Muscle layer of duodenum (tissue), 2 donors: ENCODE results near the gene CDC42EP1.

ENCODE experiments used
- H3K27ac ChIP-seq: one replicate; pipeline ENCODE4 v1.7.0; 2013; ENCODE audit warnings: mild to moderate bottlenecking, low read length
- H3K27me3 ChIP-seq: one replicate; pipeline ENCODE4 v1.7.0; 2013; ENCODE audit warnings: low read depth, mild to moderate bottlenecking, control low read depth, low read length
- H3K36me3 ChIP-seq, 2 donors: one replicate each; pipeline ENCODE4 v1.7.0; 2013; ENCODE audit warnings: low read length in 2 of 2, control low read depth in 1 of 2, mild to moderate bottlenecking in 1 of 2; ENCODE audit not compliant: insufficient read depth in 2 of 2, control insufficient read depth in 1 of 2
- H3K4me1 ChIP-seq, 2 donors: one replicate each; pipeline ENCODE4 v1.7.0; 2013; ENCODE audit warnings: low read length in 2 of 2, mild to moderate bottlenecking in 2 of 2, control low read depth in 1 of 2, moderate library complexity in 1 of 2; ENCODE audit not compliant: insufficient read depth in 2 of 2, control insufficient read depth in 1 of 2
- H3K4me3 ChIP-seq, 2 donors: one replicate each; pipeline ENCODE4 v1.7.0; 2013; ENCODE audit warnings: low read length in 2 of 2, low read depth in 1 of 2, mild to moderate bottlenecking in 1 of 2
- H3K9me3 ChIP-seq, 2 donors: one replicate each; pipeline ENCODE4 v1.7.0; 2013; ENCODE audit warnings: low read length in 2 of 2, control low read depth in 1 of 2, mild to moderate bottlenecking in 1 of 2; ENCODE audit not compliant: control insufficient read depth in 1 of 2
- donor health status: healthy.

CDC42EP1 gene

GRCh38 chr22:37551981-37552380 lies 8.3 kb upstream of the CDC42EP1 start:
- Histone ChIP-seq H3K36me3 (no peaks in the 10 kb centered on the region), H3K27me3 (no peaks in the 10 kb centered on the region), H3K4me1 (peaks cover 3 to 26% of the 10 kb centered on the region in 2 donors), H3K27ac (no peak overlapping the region), H3K9me3 (no peaks in the 10 kb centered on the region), H3K4me3 (no peak overlapping the region)

- Histone ChIP-seq H3K9me3 (no peaks in the 10 kb centered on the region), H3K27me3 (no peaks in the 10 kb centered on the region), H3K36me3 (no peaks in the 10 kb centered on the region), H3K4me1 (peaks cover 3 to 21% of the 10 kb centered on the region in 2 donors), H3K4me3 (no peak overlapping the region), H3K27ac (no peak overlapping the region)
Observed at GRCh38 chr22:37552524-37553163, 7.6 kb upstream of the CDC42EP1 start.

- H3K4me1 ChIP-seq: peaks cover 3 to 21% of the 10 kb centered on the region in 2 donors
- H3K4me3 ChIP-seq: no peak overlapping the region
- no peaks in the 10 kb centered on the region for H3K27me3 ChIP-seq
- no peaks in the 10 kb centered on the region for H3K9me3 ChIP-seq
- H3K36me3 ChIP-seq: no peaks in the 10 kb centered on the region
- H3K27ac ChIP-seq: no peak overlapping the region
Observed at GRCh38 chr22:37553725-37554124, 6.6 kb upstream of the CDC42EP1 start.

GRCh38 chr22:37555029-37555428 lies 5.3 kb upstream of the CDC42EP1 start:
- H3K9me3 ChIP-seq: no peaks in the 10 kb centered on the region
- no peak overlapping the region for H3K4me3 ChIP-seq
- no peak overlapping the region for H3K27ac ChIP-seq
- H3K36me3 ChIP-seq: no peaks in the 10 kb centered on the region
- peaks cover 3 to 21% of the 10 kb centered on the region in 2 donors for H3K4me1 ChIP-seq
- H3K27me3 ChIP-seq: no peaks in the 10 kb centered on the region

- no peaks in the 10 kb centered on the region for H3K27me3 ChIP-seq
- no peaks in the 10 kb centered on the region for H3K9me3 ChIP-seq
- H3K27ac ChIP-seq: peak overlapping the region; percentile 33
- H3K4me3 ChIP-seq: no peak overlapping the region
- H3K4me1 ChIP-seq: peaks cover 3 to 23% of the 10 kb centered on the region in 2 donors
- peaks cover 0 to 9% of the 10 kb centered on the region in 2 donors for H3K36me3 ChIP-seq
Observed at GRCh38 chr22:37556710-37557109, 3.6 kb upstream of the CDC42EP1 start.

- H3K27ac ChIP-seq: peak overlapping the region; percentile 33
- H3K36me3 ChIP-seq: peaks cover 0 to 9% of the 10 kb centered on the region in 2 donors
- H3K27me3 ChIP-seq: no peaks in the 10 kb centered on the region
- no peaks in the 10 kb centered on the region for H3K9me3 ChIP-seq
- H3K4me1 ChIP-seq: peaks cover 7 to 23% of the 10 kb centered on the region in 2 donors
- no peak overlapping the region for H3K4me3 ChIP-seq
Observed at GRCh38 chr22:37557321-37558001, 2.8 kb upstream of the CDC42EP1 start.

- peaks cover 0 to 14% of the 10 kb centered on the region in 2 donors for H3K36me3 ChIP-seq
- H3K9me3 ChIP-seq: no peaks in the 10 kb centered on the region
- H3K27ac ChIP-seq: no peak overlapping the region
- H3K4me1 ChIP-seq: peaks cover 17 to 34% of the 10 kb centered on the region in 2 donors
- no peaks in the 10 kb centered on the region for H3K27me3 ChIP-seq
- no peak overlapping the region for H3K4me3 ChIP-seq
Observed at GRCh38 chr22:37558815-37559214, 1.5 kb upstream of the CDC42EP1 start.

GRCh38 chr22:37559521-37559900 lies 769 bp upstream of the CDC42EP1 start:
- peak overlapping the region; percentile 79 for H3K27ac ChIP-seq
- no peaks in the 10 kb centered on the region for H3K27me3 ChIP-seq
- peaks cover 0 to 17% of the 10 kb centered on the region in 2 donors for H3K36me3 ChIP-seq
- peaks cover 24 to 41% of the 10 kb centered on the region in 2 donors for H3K4me1 ChIP-seq
- H3K9me3 ChIP-seq: no peaks in the 10 kb centered on the region
- H3K4me3 ChIP-seq: peak overlapping the region in 1 of 2 donors; percentile 54

GRCh38 chr22:37560608-37561211 lies 430 bp downstream of the CDC42EP1 start:
- H3K27me3 ChIP-seq: no peaks in the 10 kb centered on the region

GRCh38 chr22:37561212-37562048 lies 1.1 kb downstream of the CDC42EP1 start:
- Histone ChIP-seq H3K9me3 (no peaks in the 10 kb centered on the region), H3K4me1 (peaks cover 24 to 50% of the 10 kb centered on the region in 2 donors), H3K27me3 (no peaks in the 10 kb centered on the region), H3K27ac (peak overlapping the region; percentile 94), H3K36me3 (peaks cover 0 to 23% of the 10 kb centered on the region in 2 donors), H3K4me3 (peak overlapping the region; percentile 72 to 74)

More at GRCh38 chr22:37560608-37561211, 430 bp downstream of the CDC42EP1 start:
- peaks cover 24 to 43% of the 10 kb centered on the region in 2 donors for H3K4me1 ChIP-seq
- H3K27ac ChIP-seq: peak overlapping the region; percentile 94
- H3K36me3 ChIP-seq: peaks cover 0 to 17% of the 10 kb centered on the region in 2 donors
- peak overlapping the region; percentile 72 to 74 for H3K4me3 ChIP-seq
- no peaks in the 10 kb centered on the region for H3K9me3 ChIP-seq
